ENCODE results near the gene COL5A1. TPM values are rescaled to one million over a fixed set of nuclear protein-coding genes. Genes with fewer than 3 reads are reported as not detected.

COL5A1 gene
- total RNA-seq, 1 experiment from 2014 or later, result 9.5 TPM

DNA sequence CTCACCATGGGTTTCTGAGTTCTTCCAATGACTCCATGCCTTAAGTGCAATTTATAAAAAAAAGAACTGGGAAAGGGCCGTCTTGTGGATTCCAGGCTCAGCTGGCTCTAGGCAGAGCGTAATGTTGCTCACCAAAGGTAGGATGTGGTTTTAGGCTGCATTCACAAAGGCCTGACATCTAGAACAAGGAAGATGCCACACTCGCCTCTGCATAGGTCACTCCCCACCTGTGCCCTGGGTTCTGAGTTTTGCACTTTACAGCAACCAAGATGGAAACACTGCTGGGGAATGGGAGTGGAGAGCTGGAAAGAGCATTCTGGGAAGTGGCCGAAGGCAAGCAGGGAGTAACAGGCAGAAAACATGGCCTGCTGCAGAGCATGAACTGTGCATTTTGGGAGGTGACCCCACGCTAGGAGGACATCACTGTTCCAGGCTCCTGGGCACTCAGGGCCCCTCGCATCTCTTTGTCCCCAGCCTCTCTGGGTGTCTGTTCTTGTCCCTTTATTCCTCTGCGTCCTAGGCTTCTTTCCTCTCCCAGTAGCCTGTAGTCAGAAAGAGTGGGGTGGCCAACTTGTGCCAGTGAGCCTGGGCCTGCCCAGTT lies 251.3 kb downstream of the COL5A1 start:
- Histone ChIP-seq H2BK15ac (ENCODE audit: low read depth, low read length) (no peak overlapping the region), H3K79me2 (ENCODE audit: insufficient read depth, low read length) (no peaks in the 10 kb centered on the region), H2BK12ac (ENCODE audit: insufficient read length, low read depth, low read length) (no peak overlapping the region), H2BK120ac (ENCODE audit: low read depth, low read length, poor library complexity, severe bottlenecking) (no peak overlapping the region), H3K18ac (ENCODE audit: insufficient read length, low read depth, low read length) (no peak overlapping the region), H3K27me3 (ENCODE audit: insufficient read depth, low read length) (no peaks in the 10 kb centered on the region), H3K14ac (ENCODE audit: insufficient read depth, low read length) (no peak overlapping the region), H4K91ac (ENCODE audit: insufficient read length, low read depth, low read length) (no peak overlapping the region), H4K20me1 (ENCODE audit: control insufficient read depth, insufficient read depth, insufficient read length) (no peaks in the 10 kb centered on the region), H3K27ac (ENCODE audit: insufficient read length, low read depth, low read length) (no peak overlapping the region), H4K5ac (ENCODE audit: insufficient read length, low read depth, low read length) (no peak overlapping the region), H2BK5ac (ENCODE audit: insufficient read length, low read length) (no peak overlapping the region), H2BK20ac (ENCODE audit: low read depth, low read length, poor library complexity, severe bottlenecking) (no peak overlapping the region), H3K4ac (ENCODE audit: low read depth, low read length) (no peak overlapping the region), H3K23ac (ENCODE audit: insufficient read length, low read depth, low read length) (no peak overlapping the region), H3K23me2 (ENCODE audit: insufficient read length, low read depth, low read length, poor library complexity, severe bottlenecking) (no peaks in the 10 kb centered on the region), H3T11ph (ENCODE audit: low read length) (no peak overlapping the region), H3K4me1 (ENCODE audit: insufficient read depth, low read length) (no peaks in the 10 kb centered on the region), H3K56ac (ENCODE audit: insufficient read length, low read depth, low read length) (no peak overlapping the region), H2AK5ac (ENCODE audit: insufficient read length, low read length) (no peak overlapping the region), H4K8ac (replicated peaks; ENCODE audit: insufficient read length, low read depth, low read length) (no peak overlapping the region), H2AFZ (ENCODE audit: low read length) (no peak overlapping the region), H3K4me2 (ENCODE audit: insufficient read depth, insufficient read length, low read length) (no peak overlapping the region), H3K9ac (ENCODE audit: extremely low read depth, insufficient read length, low read length) (no peak overlapping the region), H3K9me3 (ENCODE audit: control insufficient read depth, low read depth, low read length) (peaks cover 7% of the 10 kb centered on the region), H3K79me1 (ENCODE audit: insufficient read depth, low read depth, low read length, poor library complexity, severe bottlenecking) (no peaks in the 10 kb centered on the region)
- peaks cover 0 to under 1% of the 10 kb centered on the region in 2 experiments; a peak in 1 of 4 replicates for H3K4me1 Mint-ChIP-seq
- no peak overlapping the region for H3K4me3 Mint-ChIP-seq
- no peak overlapping the region; a peak in 1 of 7 replicates for H3K27ac Mint-ChIP-seq
- WGBS (ENCODE audit: extremely low coverage, insufficient read length, low lambda C conversion rate), result no CpG with 5 or more reads among the region's 7 CpGs
- peaks cover 0 to 18% (median 6%) of the 10 kb centered on the region in 3 experiments; a peak in 4 of 7 replicates for H3K36me3 Mint-ChIP-seq (ENCODE audit: insufficient read depth in 1 of 3, low read depth in 3 of 3)
- TF ChIP-seq, protein P1, sequence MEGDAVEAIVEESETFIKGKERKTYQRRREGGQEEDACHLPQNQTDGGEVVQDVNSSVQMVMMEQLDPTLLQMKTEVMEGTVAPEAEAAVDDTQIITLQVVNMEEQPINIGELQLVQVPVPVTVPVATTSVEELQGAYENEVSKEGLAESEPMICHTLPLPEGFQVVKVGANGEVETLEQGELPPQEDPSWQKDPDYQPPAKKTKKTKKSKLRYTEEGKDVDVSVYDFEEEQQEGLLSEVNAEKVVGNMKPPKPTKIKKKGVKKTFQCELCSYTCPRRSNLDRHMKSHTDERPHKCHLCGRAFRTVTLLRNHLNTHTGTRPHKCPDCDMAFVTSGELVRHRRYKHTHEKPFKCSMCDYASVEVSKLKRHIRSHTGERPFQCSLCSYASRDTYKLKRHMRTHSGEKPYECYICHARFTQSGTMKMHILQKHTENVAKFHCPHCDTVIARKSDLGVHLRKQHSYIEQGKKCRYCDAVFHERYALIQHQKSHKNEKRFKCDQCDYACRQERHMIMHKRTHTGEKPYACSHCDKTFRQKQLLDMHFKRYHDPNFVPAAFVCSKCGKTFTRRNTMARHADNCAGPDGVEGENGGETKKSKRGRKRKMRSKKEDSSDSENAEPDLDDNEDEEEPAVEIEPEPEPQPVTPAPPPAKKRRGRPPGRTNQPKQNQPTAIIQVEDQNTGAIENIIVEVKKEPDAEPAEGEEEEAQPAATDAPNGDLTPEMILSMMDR (conservative IDR thresholded peaks at IDR 0.05), result no peak
- peaks cover 16 to 17% of the 10 kb centered on the region in 2 experiments; a peak in 4 of 5 replicates for H3K9me3 Mint-ChIP-seq
- DNase-seq, result no peak
- H3K27me3 Mint-ChIP-seq (ENCODE audit: low read depth), result peaks cover 7% of the 10 kb centered on the region

Small RNA genes within 50 kb of the gene (microRNA-seq; reads per million reads assigned to microRNA genes)
- gene MIR3689A (ENCODE audit: borderline microRNAs expressed) (not detected), gene MIR3689B (ENCODE audit: borderline microRNAs expressed) (not detected), gene MIR3689C (ENCODE audit: borderline microRNAs expressed) (not detected), gene MIR3689D1 (ENCODE audit: borderline microRNAs expressed) (not detected), gene MIR3689D2 (ENCODE audit: borderline microRNAs expressed) (not detected), gene MIR3689E (ENCODE audit: borderline microRNAs expressed) (not detected), gene MIR3689F (ENCODE audit: borderline microRNAs expressed) (not detected)

Other genes starting within 250 kb of the COL5A1 start
- gene FCN2, start 239.0 kb downstream of the COL5A1 start, total RNA-seq (2021), result not detected in 2 replicates